ENCODE data around the gene ZMYND10. TPM values are rescaled to one million over a fixed set of nuclear protein-coding genes. Genes with fewer than 3 reads are reported as not detected.

Gene ZMYND10
- total and polyA plus RNA-seq, 2 donors (not counting 1 experiment from before 2014, with no cell fraction given) = 0.32 to 0.83 TPM

DNA sequence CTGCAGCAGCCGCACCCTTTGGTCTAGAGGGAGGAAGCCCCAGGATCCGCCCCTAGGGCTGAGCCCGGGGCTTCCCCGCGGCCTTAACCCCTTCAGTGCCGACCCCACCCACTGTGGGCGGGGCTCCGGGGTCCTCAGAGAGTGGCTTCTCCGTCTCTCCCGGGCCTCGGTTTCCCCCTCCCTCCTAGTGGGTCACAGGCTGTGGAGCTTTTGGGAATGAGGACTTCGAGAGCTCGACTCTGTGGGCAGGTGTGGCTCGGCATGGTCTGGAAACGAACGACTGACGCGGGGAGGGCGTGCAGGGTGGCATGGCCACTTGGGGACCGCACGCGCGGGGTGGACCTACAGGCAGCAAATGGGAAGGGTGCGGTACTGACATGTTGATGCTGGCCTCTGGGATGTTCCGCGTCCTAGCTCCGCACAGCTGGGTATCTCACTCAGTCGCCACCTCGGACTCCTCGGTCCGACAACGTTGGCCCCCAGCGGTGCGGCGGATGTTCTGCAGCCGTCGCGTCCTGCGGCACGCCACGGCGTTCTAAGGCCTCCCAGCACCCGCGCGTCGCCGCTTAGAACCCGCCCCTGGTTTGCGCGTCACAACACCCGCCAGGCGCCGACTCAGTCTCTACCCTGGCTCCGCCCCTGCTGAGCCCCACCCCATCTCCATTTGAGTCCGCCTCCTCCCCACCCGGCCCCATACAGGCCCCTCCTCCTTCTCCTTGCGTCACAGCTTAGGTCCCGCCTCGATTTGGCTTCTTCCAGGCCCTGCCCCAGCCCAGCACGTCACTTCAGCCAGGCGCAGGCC is 46.5 kb downstream of the ZMYND10 start, which contains the start of the genes HYAL3 and NAA80:
TSS of gene HYAL3 (minus strand) at position 570 of the 802 bp plus-strand sequence. CDS start 3,803 bp downstream, outside the sequence.
TSS of gene NAA80 (minus strand) at position 570 of the 802 bp plus-strand sequence. CDS start 1,942 bp downstream, outside the sequence.
- Histone ChIP-seq H3K4me1 (ENCODE audit: control insufficient read depth, extremely low read depth, insufficient read depth, low read length) (peaks cover 15% of the 10 kb centered on the region), H3K9me3 (ENCODE audit: control insufficient read depth, insufficient read depth, low read depth, low read length) (no peaks in the 10 kb centered on the region), H3K9ac (ENCODE audit: insufficient read depth, low read length) (peak within 1 kb of the TSS; percentile 84), H3K4me3 (replicated peaks in 1 of 4; ENCODE audit: control extremely low read depth in 1 of 4, insufficient read depth in 1 of 4, low read depth in 3 of 4, low read length in 4 of 4) (peak within 1 kb of the TSS; percentile 65 to 92 (median 88)), H4K20me1 (ENCODE audit: control insufficient read depth, extremely low read depth, insufficient read depth, low read length) (no peaks in the 10 kb centered on the region), H3K79me2 (ENCODE audit: control insufficient read depth, insufficient read depth, low read length) (no peaks in the 10 kb centered on the region), H3K4me2 (ENCODE audit: extremely low read depth, insufficient read depth, low read length) (peak within 1 kb of the TSS; percentile 93), H3K27me3 (ENCODE audit: control insufficient read depth, insufficient read depth, low read length) (no peaks in the 10 kb centered on the region), H3K36me3 (ENCODE audit: control insufficient read depth, insufficient read depth, low read length) (peaks cover 2% of the 10 kb centered on the region), H3K27ac (ENCODE audit: insufficient read depth, low read length) (peak within 1 kb of the TSS; percentile 92), H2AFZ (ENCODE audit: low read length) (peak within 1 kb of the TSS; percentile 96)
- DNase-seq (ENCODE audit: low read depth in 2 of 2) = peak; percentile 99 to 100
- TF ChIP-seq, protein P1, sequence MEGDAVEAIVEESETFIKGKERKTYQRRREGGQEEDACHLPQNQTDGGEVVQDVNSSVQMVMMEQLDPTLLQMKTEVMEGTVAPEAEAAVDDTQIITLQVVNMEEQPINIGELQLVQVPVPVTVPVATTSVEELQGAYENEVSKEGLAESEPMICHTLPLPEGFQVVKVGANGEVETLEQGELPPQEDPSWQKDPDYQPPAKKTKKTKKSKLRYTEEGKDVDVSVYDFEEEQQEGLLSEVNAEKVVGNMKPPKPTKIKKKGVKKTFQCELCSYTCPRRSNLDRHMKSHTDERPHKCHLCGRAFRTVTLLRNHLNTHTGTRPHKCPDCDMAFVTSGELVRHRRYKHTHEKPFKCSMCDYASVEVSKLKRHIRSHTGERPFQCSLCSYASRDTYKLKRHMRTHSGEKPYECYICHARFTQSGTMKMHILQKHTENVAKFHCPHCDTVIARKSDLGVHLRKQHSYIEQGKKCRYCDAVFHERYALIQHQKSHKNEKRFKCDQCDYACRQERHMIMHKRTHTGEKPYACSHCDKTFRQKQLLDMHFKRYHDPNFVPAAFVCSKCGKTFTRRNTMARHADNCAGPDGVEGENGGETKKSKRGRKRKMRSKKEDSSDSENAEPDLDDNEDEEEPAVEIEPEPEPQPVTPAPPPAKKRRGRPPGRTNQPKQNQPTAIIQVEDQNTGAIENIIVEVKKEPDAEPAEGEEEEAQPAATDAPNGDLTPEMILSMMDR (conservative IDR thresholded peaks at IDR 0.05 in 1 of 2, IDR thresholded peaks at IDR 0.05 in 1 of 2; ENCODE audit: low read depth in 1 of 2, low read length in 2 of 2) = peak in 1 of 2 donors; percentile 2
- no peak for TF ChIP-seq EZH2 (IDR thresholded peaks at IDR 0.05; ENCODE audit: low read length, missing control alignments)

DNA sequence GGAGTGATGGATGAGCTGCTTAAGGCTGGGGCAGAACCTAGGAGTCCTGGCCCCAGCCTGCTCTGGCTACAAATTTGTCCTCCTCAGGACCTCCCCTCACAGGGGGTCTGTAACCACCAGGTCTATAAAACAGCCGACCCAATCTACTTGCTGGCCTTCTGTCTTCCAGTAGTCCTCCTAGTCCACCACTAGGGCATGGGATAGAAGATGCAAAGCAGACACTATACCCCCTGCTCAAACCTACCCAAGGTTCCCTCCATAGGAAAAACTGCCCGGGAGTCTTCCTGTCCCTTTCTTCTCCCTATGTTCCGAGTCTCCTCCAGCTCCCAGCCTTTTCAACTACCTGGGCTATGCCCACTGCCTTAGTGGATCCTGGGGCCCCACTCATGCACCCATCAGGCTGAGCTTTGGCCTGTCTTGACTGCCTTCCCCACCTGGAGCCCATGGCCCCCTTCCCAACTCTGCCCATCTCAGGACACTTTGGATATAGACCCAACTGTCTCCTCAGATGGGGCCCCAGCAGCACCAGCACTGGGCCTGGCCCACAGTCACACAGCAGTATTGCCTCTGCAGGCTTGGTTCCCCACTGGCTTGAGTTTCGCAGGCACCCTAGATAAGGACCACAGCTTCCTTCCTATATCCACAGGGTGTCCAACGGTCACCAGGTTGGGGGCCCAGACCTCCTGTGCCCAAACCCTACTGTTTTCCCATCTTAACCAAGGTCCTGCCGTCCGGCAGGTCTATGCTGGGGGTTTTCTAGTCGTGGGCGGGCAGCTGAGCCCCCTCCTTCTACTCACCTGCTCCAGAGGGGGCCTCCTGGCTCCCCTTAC is 47.4 kb downstream of the ZMYND10 start:
- peaks cover 2% of the 10 kb centered on the region for H3K36me3 ChIP-seq (ENCODE audit: control insufficient read depth, insufficient read depth, low read length)
- peak overlapping the region; percentile 92 for H3K27ac ChIP-seq (ENCODE audit: insufficient read depth, low read length)
- H2AFZ ChIP-seq (ENCODE audit: low read length) = no peak overlapping the region
- H3K9me3 ChIP-seq (ENCODE audit: control insufficient read depth, insufficient read depth, low read depth, low read length) = no peaks in the 10 kb centered on the region
- H3K79me2 ChIP-seq (ENCODE audit: control insufficient read depth, insufficient read depth, low read length) = no peaks in the 10 kb centered on the region
- no peaks in the 10 kb centered on the region for H4K20me1 ChIP-seq (ENCODE audit: control insufficient read depth, extremely low read depth, insufficient read depth, low read length)
- peak overlapping the region; percentile 65 to 92 (median 88) for H3K4me3 ChIP-seq (replicated peaks in 1 of 4; ENCODE audit: control extremely low read depth in 1 of 4, insufficient read depth in 1 of 4, low read depth in 3 of 4, low read length in 4 of 4)
- no peak for DNase-seq (ENCODE audit: low read depth in 2 of 2)
- H3K27me3 ChIP-seq (ENCODE audit: control insufficient read depth, insufficient read depth, low read length) = no peaks in the 10 kb centered on the region
- peaks cover 15% of the 10 kb centered on the region for H3K4me1 ChIP-seq (ENCODE audit: control insufficient read depth, extremely low read depth, insufficient read depth, low read length)
- H3K9ac ChIP-seq (ENCODE audit: insufficient read depth, low read length) = peak overlapping the region; percentile 84
- H3K4me2 ChIP-seq (ENCODE audit: extremely low read depth, insufficient read depth, low read length) = peak overlapping the region; percentile 93
- TF ChIP-seq, protein P1 (conservative IDR thresholded peaks at IDR 0.05 in 1 of 2, IDR thresholded peaks at IDR 0.05 in 1 of 2; ENCODE audit: low read depth in 1 of 2, low read length in 2 of 2) = peak in 1 of 2 donors; percentile 17
- no peak for TF ChIP-seq EZH2 (IDR thresholded peaks at IDR 0.05; ENCODE audit: low read length, missing control alignments)

GRCh38 chr3:50297384-50297775 is 48.2 kb downstream of the ZMYND10 start:
- Histone ChIP-seq H3K9ac (ENCODE audit: insufficient read depth, low read length) (no peak overlapping the region), H3K79me2 (ENCODE audit: control insufficient read depth, insufficient read depth, low read length) (no peaks in the 10 kb centered on the region), H3K4me3 (replicated peaks in 1 of 4; ENCODE audit: control extremely low read depth in 1 of 4, insufficient read depth in 1 of 4, low read depth in 3 of 4, low read length in 4 of 4) (no peak overlapping the region), H3K9me3 (ENCODE audit: control insufficient read depth, insufficient read depth, low read depth, low read length) (no peaks in the 10 kb centered on the region), H2AFZ (ENCODE audit: low read length) (no peak overlapping the region), H3K27ac (ENCODE audit: insufficient read depth, low read length) (no peak overlapping the region), H3K36me3 (ENCODE audit: control insufficient read depth, insufficient read depth, low read length) (peaks cover 2% of the 10 kb centered on the region), H3K4me1 (ENCODE audit: control insufficient read depth, extremely low read depth, insufficient read depth, low read length) (peaks cover 20% of the 10 kb centered on the region), H4K20me1 (ENCODE audit: control insufficient read depth, extremely low read depth, insufficient read depth, low read length) (no peaks in the 10 kb centered on the region), H3K27me3 (ENCODE audit: control insufficient read depth, insufficient read depth, low read length) (no peaks in the 10 kb centered on the region), H3K4me2 (ENCODE audit: extremely low read depth, insufficient read depth, low read length) (no peak overlapping the region)
- no peak for TF ChIP-seq EZH2 (IDR thresholded peaks at IDR 0.05; ENCODE audit: low read length, missing control alignments)
- TF ChIP-seq, protein P1 (conservative IDR thresholded peaks at IDR 0.05 in 1 of 2, IDR thresholded peaks at IDR 0.05 in 1 of 2; ENCODE audit: low read depth in 1 of 2, low read length in 2 of 2) = no peak
- DNase-seq (ENCODE audit: low read depth in 2 of 2) = no peak
